HG03066 (cell line): Measurements from ENCODE around the gene VEPH1.
"Not testable (repeated sequence)": the region's sequence is repeated elsewhere in the genome, so short reads cannot be mapped to it uniquely, and the experiment has no call there.

Experiments
- ATAC-seq: cut with Tn5 transposase; IDR thresholded peaks from one replicate; pipeline ENCODE4 v1.9.1; 2021; ENCODE audit warnings: low read depth; ENCODE audit not compliant: unreplicated experiment

The VEPH1 gene

GRCh38 chr3:157355276-157355675 lies 147.9 kb downstream of the VEPH1 start:
- no peak for ATAC-seq

- ATAC-seq, result no peak
Measured at GRCh38 chr3:157354722-157355121, 148.5 kb downstream of the VEPH1 start.

GRCh38 chr3:157354254-157354653 lies 149.0 kb downstream of the VEPH1 start:
- no peak for ATAC-seq

- ATAC-seq, result no peak
Measured at GRCh38 chr3:157353652-157354051, 149.6 kb downstream of the VEPH1 start.

- no peak for ATAC-seq
Measured at GRCh38 chr3:157351981-157352380, 151.2 kb downstream of the VEPH1 start.

GRCh38 chr3:157350651-157351050 lies 152.6 kb downstream of the VEPH1 start:
- ATAC-seq, result not testable (repeated sequence)

GRCh38 chr3:157348304-157349075 lies 154.7 kb downstream of the VEPH1 start:
- ATAC-seq, result not testable (repeated sequence)

- ATAC-seq, result no peak
Measured at GRCh38 chr3:157347577-157348303, 155.5 kb downstream of the VEPH1 start.

GRCh38 chr3:157336252-157337009 lies 166.8 kb downstream of the VEPH1 start:
- ATAC-seq, result no peak

GRCh38 chr3:157335233-157336076 lies 167.8 kb downstream of the VEPH1 start:
- ATAC-seq, result no peak

GRCh38 chr3:157333551-157333991 lies 169.6 kb downstream of the VEPH1 start:
- no peak for ATAC-seq

- ATAC-seq, result no peak
Measured at GRCh38 chr3:157330206-157330605, 173.0 kb downstream of the VEPH1 start.

GRCh38 chr3:157329551-157329950 lies 173.7 kb downstream of the VEPH1 start:
- no peak for ATAC-seq

GRCh38 chr3:157327837-157328236 lies 175.4 kb downstream of the VEPH1 start:
- no peak for ATAC-seq

- no peak for ATAC-seq
Measured at GRCh38 chr3:157327018-157327417, 176.2 kb downstream of the VEPH1 start.

GRCh38 chr3:157324869-157325268 lies 178.3 kb downstream of the VEPH1 start:
- ATAC-seq, result not testable (repeated sequence)

- ATAC-seq, result no peak
Measured at GRCh38 chr3:157323360-157323759, 179.9 kb downstream of the VEPH1 start.

GRCh38 chr3:157319672-157320071 lies 183.5 kb downstream of the VEPH1 start:
- ATAC-seq, result no peak

GRCh38 chr3:157318639-157319288 lies 184.5 kb downstream of the VEPH1 start:
- no peak for ATAC-seq

GRCh38 chr3:157317895-157318294 lies 185.3 kb downstream of the VEPH1 start:
- no peak for ATAC-seq
